NT2/D1 (cell line): ENCODE results near the gene CCDC81.

ENCODE experiments used
- SUZ12 ChIP-seq: IDR thresholded peaks from 2 replicates; pipeline ENCODE4 v1.6.1; 2011; ENCODE audit not compliant: insufficient read length, insufficient read depth; ENCODE audit errors: extremely low read depth
- YY1 ChIP-seq: IDR thresholded peaks from 2 replicates; pipeline ENCODE4 v1.6.1; 2011; ENCODE audit not compliant: insufficient read length, insufficient read depth

GRCh38 chr11:86444981-86445380, 70.3 kb downstream of the CCDC81 start:
- no peak for TF ChIP-seq YY1
- no peak for TF ChIP-seq SUZ12
